ENCODE data around the gene SMAGP. TPM values are rescaled to one million over a fixed set of nuclear protein-coding genes. Genes with fewer than 3 reads are reported as not detected.
"Not testable (repeated sequence)": the region's sequence is repeated elsewhere in the genome, so short reads cannot be mapped to it uniquely, and the experiment has no call there.

SMAGP gene
- total RNA-seq, 4 donors from 2014 or later, result 29.5 to 144 (median 104) TPM

DNA sequence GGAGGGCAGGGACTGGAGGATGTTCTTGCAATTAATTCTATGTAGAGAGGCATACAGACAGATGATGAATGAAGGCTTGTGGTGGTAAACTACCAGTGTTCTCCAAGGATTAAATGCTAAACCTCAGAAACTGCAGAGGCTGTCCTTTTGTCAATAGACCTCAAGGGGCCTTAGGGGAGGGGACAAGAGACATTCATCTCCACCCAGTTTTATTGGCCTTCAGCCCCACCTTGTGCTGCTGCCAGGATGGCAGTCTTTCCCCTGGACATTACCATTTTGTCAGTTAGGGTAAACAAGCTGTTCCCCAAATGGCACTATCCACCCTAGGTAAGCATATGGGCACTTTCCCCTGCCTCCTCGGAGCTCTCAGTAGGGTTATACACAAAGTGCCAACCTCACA, 4.9 kb upstream of the SMAGP start:
- intact Hi-C loops (cut with DNase I; ENCODE audit: low total_unique reads), result no loop called here
- in situ Hi-C loops (cut with MboI; ENCODE audit: low pct_ligation_motif_present in 1 of 4, low pct_unique_long_range_greater_than_20kb in 1 of 4, low sequenced_read_pairs in 3 of 4), result no loop called here
- TF ChIP-seq EP300 (IDR thresholded peaks at IDR 0.05; ENCODE audit: low read depth) (no peak), CTCF (IDR thresholded peaks at IDR 0.05) (peak in 1 of 5 experiments; percentile 12)
- peaks cover 0 to 33% (median 21%) of the 10 kb centered on the region in 4 donors for H3K4me1 ChIP-seq
- H3K4me3 ChIP-seq, result no peak overlapping the region
- peak overlapping the region; percentile 81 to 95 (median 92) for H3K27ac ChIP-seq
- WGBS, 2 donors (ENCODE audit: low coverage in 1 of 2), result 71% methylated on average over 1 of the region's 1 CpG; no CpG with 5 or more reads in 1 of the 2 donors
- peaks cover 4% of the 10 kb centered on the region for H3K27me3 ChIP-seq
- no peaks in the 10 kb centered on the region for H3K36me3 ChIP-seq
- H3K9me3 ChIP-seq, result no peaks in the 10 kb centered on the region
- peak; percentile 67 for DNase-seq

- H3K36me3 ChIP-seq; H3K27me3 ChIP-seq; DNase-seq; intact Hi-C loops (cut with DNase I; ENCODE audit: low total_unique reads); H3K9me3 ChIP-seq; H3K4me3 ChIP-seq: not testable (repeated sequence)
- in situ Hi-C loops (cut with MboI; ENCODE audit: low pct_ligation_motif_present in 1 of 4, low pct_unique_long_range_greater_than_20kb in 1 of 4, low sequenced_read_pairs in 3 of 4), result loop anchor here in 1 of 4 donors (5.0 kb wide), 1 partner anchor 69 kb away; no protein-coding TSS in a partner anchor
- H3K27ac ChIP-seq, result peak overlapping the region; percentile 89 to 95 (median 92)
- WGBS, 2 donors (ENCODE audit: low coverage in 1 of 2), result 80 to 86% methylated on average over 2 to 7 of the region's 7 CpGs
- peaks cover 0 to 33% (median 21%) of the 10 kb centered on the region in 4 donors for H3K4me1 ChIP-seq
These were observed 2.6 kb upstream of the SMAGP start for GRCh38 chr12:51272810-51273209.

DNA sequence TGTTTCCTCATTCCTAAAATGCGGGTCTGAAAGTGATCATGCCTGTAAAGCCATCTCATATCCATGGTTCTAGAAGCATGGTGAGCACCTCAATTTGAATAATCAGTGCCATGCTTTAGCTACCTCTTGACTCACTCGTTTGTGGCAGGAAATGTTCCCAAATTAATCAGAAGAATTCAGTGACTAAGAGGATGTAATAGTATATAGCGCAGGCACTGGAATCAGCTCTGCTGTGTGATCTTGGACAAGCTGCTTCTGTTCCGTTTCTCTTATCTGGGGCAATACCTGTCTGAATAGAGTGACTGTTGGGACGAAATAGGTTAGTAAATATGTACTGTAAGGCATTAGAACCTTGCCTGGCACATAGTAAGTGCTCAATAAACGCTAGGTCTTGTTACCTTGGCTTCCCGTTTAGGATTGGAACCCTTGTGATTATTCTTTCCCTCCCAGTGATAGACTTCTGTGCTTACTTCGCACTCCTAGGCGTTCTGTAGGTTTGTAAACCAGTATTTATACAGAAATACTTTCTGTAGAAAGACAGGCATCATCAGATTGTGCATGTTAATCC, 820 bp upstream of the SMAGP start:
- in situ Hi-C loops (cut with MboI; ENCODE audit: low pct_ligation_motif_present in 1 of 4, low pct_unique_long_range_greater_than_20kb in 1 of 4, low sequenced_read_pairs in 3 of 4), result loop anchor here in 1 of 4 donors (5.0 kb wide), 1 partner anchor 71 kb away; no protein-coding TSS in a partner anchor
- intact Hi-C loops (cut with DNase I; ENCODE audit: low total_unique reads), result no loop called here
- peaks cover 4% of the 10 kb centered on the region for H3K27me3 ChIP-seq
- peak in 1 of 3 donors; percentile 72 for TF ChIP-seq POLR2AphosphoS5 (IDR thresholded peaks at IDR 0.05)
- no peak for TF ChIP-seq EP300 (IDR thresholded peaks at IDR 0.05; ENCODE audit: low read depth)
- peak; percentile 10 for TF ChIP-seq POLR2A (IDR thresholded peaks at IDR 0.05)
- no peak for TF ChIP-seq CTCF (IDR thresholded peaks at IDR 0.05)
- no peaks in the 10 kb centered on the region for H3K36me3 ChIP-seq
- WGBS, 2 donors (ENCODE audit: low coverage in 1 of 2), result 33 to 56% methylated on average over 7 to 9 of the region's 9 CpGs
- no peaks in the 10 kb centered on the region for H3K9me3 ChIP-seq
- peak overlapping the region in 2 of 4 donors; percentile 72 to 80 for H3K4me3 ChIP-seq
- peaks cover 0 to 39% (median 24%) of the 10 kb centered on the region in 4 donors for H3K4me1 ChIP-seq
- no peak for DNase-seq
- peak overlapping the region; percentile 89 to 95 (median 92) for H3K27ac ChIP-seq

GRCh38 chr12:51269174-51270066, 795 bp downstream of the SMAGP start:
- Histone ChIP-seq H3K9me3 (no peaks in the 10 kb centered on the region), H3K27ac (peak overlapping the region; percentile 89 to 95 (median 92)), H3K27me3 (peaks cover 4% of the 10 kb centered on the region), H3K4me1 (peaks cover 0 to 35% (median 20%) of the 10 kb centered on the region in 4 donors), H3K4me3 (peak overlapping the region; percentile 55 to 80 (median 66)), H3K36me3 (no peaks in the 10 kb centered on the region)
- in situ Hi-C loops (cut with MboI; ENCODE audit: low pct_ligation_motif_present in 1 of 4, low pct_unique_long_range_greater_than_20kb in 1 of 4, low sequenced_read_pairs in 3 of 4) (loop anchor here in 3 of 4 donors (5.0 to 10.0 kb wide), 2 partner anchors 65 to 73 kb away; no protein-coding TSS in a partner anchor), intact Hi-C loops (cut with DNase I; ENCODE audit: low total_unique reads) (no loop called here)
- WGBS, 2 donors (ENCODE audit: low coverage in 1 of 2), result 29 to 86% methylated on average over 1 to 16 of the region's 59 CpGs
- no peak for TF ChIP-seq EP300 (IDR thresholded peaks at IDR 0.05; ENCODE audit: low read depth)
- peak; percentile 32 to 70 (median 47) for TF ChIP-seq CTCF (IDR thresholded peaks at IDR 0.05)
- peak; percentile 84 for DNase-seq
